GM19463 (cell line): ENCODE data around the gene MIAT.

ENCODE experiments used
- ATAC-seq: cut with Tn5 transposase; IDR thresholded peaks from one replicate; pipeline ENCODE4 v1.9.1; 2021; ENCODE audit warnings: mild to moderate bottlenecking, moderate library complexity; ENCODE audit not compliant: unreplicated experiment

Gene MIAT

GRCh38 chr22:26631282-26631681 lies 26.1 kb upstream of the MIAT start:
- no peak for ATAC-seq

DNA sequence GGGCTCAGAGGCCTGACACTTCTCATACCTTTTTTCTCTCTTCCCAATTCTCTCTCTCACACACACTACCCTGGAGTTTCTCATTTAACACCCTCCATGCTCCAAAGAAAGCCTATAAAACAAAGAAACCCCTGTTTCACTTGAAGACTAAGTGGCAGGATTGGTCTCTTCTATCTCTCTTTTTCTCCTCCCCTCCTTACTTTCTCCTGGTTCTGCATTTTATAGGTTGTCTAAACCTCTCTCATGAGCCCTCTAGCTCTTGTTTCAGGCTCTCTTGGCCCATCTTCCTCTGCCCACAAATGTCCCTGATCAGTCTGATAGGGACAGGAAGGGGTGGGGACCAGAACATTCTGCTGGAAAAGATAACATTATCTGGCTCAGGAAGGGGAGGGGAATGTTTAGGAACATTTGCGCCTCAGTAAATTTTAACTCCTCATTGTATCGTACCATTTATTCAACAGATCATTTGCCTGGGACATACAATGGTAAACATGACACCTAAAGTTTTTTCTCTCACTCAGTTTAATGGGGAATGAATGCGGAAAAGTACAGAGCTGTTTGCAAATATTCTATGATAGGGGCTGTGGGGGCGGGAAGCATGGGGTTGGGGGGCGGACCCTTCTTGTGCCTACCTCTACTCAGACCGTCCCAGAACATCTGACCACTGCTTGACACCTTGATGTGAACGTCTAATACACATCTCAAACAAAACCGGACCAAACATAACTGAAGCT lies 24.8 kb upstream of the MIAT start:
- no peak for ATAC-seq

DNA sequence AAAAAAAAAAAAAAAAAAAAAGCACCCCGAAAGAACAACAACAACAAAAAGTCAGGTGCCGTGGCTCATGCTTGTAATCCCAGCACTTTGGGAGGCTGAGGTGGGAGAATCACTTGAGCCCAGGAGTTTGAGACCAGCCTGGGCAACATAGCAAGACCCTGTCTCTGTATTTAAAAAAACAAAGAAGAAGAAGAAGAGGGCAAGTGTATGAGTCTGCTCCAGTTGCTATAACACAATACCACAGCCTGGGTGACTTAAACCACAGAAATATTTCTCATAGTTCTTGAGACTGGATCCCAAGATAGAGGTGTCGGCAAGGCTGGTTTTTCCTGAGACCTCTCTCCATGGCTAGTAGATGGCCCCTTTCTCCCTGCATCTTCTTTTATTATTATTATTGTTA lies 23.2 kb upstream of the MIAT start:
- ATAC-seq, result no peak

DNA sequence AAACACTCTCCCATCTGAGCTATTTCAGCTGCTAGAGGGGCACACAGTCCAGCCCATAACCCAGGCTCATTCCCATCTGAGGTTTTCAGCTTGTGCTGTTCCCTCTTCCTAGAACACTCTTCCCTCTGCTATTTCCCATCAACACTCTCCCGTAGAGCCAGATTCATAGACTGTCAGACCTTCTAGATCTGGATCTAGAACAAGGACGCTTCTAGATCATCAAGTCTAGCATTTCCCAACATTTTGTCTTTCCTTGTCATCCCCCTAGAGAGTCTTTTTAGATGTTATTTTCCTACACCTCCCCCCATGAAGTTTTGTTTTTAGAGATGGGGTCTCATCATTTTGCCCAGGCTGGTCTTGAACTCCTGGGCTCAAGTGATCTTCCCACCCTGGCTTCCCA lies 22.3 kb upstream of the MIAT start:
- ATAC-seq, result no peak

DNA sequence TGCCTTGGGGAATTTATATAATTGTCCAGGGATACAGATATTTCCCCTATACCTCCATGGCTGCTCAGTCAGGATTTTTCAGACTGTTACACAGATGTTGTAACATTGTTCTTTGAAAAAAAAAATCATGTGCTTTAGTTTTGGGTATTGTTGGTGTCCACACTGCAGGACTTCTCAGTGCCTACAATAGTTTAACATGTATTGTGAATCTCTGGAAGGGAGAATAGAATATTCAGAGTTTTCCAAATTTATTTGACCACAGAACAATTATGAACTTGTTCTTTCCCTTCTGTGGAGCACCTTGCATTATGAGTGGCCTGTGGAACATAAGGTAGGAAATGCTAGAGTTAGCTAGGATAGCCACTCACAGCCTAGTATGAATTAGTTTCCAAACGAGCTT lies 21.1 kb upstream of the MIAT start:
- ATAC-seq, result no peak

DNA sequence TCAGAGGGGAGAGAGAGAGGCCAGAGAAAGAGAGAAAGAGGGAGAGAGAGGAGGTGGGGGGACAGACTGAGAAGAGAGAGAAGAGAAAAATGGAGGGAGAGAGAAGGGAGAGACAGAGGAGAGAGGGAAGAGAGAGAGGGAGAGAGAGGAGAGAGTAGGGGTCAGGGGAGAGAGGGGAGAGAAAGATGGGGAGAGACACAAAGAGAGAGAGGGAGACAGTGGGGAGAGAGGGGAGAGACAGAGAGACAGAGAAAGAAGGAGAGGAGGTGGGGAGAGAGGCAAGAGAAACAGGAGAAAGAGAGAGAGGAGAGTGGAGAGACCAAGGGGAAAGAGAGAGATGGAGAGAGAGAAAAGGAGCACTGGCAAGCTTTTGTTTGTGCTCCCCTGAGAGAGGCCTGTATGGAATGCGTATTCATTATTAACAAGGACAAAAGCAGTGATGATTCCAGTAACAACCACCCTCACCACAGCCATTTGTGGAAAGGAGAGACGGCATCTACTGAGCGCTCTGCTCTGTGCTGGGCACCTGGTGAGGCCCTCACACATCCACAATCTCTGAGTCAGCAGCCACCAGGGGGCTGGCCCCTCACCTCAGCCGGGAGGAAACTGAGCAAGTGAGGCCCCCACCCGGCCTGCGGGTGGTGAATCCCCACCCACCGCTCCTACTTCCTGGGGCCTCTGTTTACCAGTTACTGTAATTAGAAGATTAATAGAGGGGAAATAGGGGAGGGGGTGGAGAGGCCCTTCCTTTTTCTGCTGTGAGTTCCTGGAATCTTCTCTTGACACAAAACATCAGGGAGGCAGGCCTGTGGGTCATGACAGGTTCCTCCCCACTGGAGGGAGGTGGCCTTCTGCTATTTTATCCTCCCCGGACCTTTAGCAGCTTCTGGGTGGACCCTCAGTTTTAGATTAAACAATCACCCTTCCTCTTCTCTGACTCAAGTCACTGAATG lies 14.6 kb upstream of the MIAT start:
- ATAC-seq, result no peak

GRCh38 chr22:26643418-26644100 lies 13.8 kb upstream of the MIAT start:
- no peak for ATAC-seq

DNA sequence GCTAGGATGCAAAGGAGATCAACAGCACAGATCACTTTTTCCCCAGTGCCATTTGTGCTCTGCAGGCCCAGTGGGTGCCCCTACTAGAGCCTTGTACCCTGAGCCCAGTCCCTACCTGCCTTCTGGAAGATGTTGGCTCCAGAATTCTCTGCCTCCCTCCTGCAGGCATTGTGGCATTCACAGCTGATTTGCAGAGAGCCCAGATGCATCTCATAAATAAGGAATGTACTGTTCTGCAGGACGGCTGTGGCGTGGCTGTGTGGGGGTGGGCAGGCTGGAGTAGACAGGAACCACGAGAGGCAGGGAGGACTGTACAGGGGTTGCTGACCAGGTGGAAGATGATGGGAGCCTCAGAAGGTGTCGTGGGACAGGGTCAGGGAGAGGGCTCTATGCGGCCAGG lies 11.2 kb upstream of the MIAT start:
- ATAC-seq, result no peak

DNA sequence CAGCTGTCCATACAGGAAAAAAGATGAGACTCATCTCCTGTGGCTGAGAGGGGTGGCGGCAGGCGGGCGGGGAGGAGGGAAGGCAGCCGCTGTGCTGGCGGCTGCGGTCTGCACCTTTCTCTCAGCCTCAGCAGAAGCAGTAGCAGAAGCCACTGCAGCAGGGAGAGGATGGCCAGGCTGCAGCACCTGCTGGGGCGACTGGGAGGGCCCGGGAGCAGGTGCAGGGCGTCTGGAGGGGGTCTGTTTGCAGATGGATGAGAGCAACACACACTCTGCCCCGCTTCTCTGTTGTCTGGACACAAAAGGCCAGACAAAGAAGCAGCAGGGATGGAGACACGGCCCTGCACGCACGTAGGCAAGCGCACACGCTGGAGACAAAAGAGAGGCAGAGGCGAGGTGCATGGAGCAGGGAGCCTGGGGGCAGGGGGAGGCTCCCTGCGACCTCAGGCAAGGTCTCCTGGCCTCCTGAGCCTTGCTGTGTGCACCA lies 9.3 kb upstream of the MIAT start:
- ATAC-seq, result no peak

- ATAC-seq, result no peak
Observed at GRCh38 chr22:26648528-26649388, 8.6 kb upstream of the MIAT start.

DNA sequence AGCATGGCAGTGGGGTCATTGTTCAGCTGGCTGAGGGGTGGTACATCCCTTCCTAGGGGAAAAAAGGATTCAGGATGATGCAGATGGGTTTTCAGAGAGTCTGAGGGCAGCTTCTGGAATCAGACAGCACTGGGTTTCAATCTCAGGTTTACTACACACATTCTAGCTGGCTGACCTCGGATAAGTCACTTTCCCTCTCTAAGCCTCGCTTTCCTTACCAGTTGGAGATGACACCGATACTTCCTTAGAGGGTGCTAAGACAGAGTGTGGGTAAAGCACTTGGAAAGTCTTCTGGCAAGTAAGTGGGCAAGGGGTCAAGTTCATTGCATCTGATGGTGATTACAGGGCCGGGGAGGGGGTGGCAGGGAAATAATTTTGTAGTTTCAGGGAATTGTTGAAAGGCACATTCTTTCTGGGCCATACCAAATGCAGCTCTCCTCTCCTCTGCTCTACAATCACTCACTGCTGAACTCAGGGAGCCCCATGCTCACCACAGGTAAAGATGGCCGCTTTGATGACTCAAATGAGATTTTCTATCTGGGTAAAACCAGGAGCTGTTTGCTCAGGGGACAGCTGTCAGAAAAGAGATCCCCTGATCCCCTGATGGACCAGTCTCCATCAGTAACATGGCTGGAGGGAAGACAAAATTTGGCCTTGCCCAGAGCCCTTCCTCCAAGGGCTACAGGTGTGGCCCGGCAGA lies 6.5 kb upstream of the MIAT start:
- ATAC-seq, result no peak

- no peak for ATAC-seq
Observed at GRCh38 chr22:26651815-26652214, 5.6 kb upstream of the MIAT start.

DNA sequence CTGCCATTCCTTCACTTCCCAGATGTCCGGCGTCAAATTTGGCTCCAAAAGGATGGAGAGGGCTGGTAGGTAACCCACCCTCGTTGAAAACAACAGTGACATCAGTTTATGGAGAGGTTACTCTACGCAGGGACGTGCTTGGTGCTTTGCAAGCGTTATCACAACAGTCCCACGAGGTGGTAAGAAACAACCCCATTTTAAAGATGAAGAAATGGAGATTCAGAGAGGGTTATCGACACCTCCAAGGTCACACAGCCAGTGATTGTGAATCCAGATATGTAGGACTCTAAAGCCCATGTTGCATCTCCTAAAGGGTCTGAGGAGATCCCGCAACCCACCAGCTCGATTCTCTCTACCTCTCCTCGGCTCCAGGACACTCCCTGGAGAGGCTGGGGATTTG lies 773 bp downstream of the MIAT start:
- ATAC-seq, result no peak

GRCh38 chr22:26658671-26659478 lies 1.5 kb downstream of the MIAT start:
- ATAC-seq, result peak; percentile 76

GRCh38 chr22:26660356-26660755 lies 3.0 kb downstream of the MIAT start:
- ATAC-seq, result no peak

DNA sequence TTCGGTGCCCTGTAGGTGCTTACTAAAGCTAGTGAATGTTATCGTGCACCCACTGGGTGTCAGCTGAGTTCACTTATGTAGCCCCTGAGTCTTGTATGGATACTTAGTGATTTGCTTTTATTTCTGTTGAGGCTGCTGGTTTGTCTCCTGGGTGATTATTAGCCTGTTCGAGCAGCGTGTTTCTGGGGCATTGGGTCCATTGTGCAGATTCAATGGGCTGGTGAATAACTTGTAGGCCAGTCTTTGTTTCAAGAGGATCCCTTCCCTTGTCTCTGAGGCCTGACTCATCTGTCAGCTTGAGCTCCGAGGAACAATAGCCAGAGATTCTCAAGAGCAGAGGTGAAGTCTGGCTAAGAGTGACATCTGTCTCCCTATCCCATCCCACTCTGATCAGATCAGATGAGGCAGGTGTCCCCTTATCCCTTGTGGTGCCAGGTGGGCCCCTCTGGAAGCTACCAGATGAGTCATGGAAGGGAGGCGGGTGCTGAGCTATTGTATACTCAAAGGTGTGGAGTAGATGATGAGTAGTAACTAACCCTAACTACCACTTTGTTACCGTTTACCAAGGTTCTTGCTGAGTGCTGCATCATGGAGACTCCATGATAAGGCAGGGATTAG lies 3.7 kb downstream of the MIAT start:
- ATAC-seq, result no peak

- ATAC-seq, result no peak
Observed at GRCh38 chr22:26662160-26662559, 4.8 kb downstream of the MIAT start.

DNA sequence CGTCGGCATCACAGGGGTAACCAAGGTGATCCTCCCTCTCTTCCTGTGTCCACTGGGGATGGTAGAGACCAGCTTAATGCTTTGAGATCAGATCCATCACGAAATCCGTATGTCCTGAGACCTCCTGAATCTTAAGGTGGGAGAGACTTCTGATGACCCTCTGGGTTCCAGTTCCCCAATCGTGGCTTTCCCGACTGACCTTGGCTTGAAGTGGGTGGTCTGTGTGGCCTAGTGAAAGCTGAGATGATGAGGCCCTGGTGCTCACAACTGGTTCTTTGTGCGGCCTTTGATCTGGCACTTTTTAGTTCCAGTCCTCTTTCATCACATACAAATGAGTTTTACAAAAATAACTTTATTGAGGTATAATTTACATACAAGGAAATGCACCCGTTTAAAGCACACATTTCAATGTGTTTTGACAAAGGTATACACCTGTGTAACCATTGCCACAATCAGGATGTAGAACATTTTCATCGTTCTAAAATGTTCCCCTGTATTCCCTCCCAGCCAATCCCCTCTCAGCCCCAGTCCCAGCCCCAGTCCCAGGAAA lies 6.1 kb downstream of the MIAT start:
- no peak for ATAC-seq
